T follicular helper cell (primary cell): ENCODE results near the gene LTA.

ENCODE experiments used
- DNase-seq: peaks from one replicate; pipeline ENCODE4 v3.0.0-alpha.2; 2020; ENCODE audit warnings: low read depth

LTA gene

DNA sequence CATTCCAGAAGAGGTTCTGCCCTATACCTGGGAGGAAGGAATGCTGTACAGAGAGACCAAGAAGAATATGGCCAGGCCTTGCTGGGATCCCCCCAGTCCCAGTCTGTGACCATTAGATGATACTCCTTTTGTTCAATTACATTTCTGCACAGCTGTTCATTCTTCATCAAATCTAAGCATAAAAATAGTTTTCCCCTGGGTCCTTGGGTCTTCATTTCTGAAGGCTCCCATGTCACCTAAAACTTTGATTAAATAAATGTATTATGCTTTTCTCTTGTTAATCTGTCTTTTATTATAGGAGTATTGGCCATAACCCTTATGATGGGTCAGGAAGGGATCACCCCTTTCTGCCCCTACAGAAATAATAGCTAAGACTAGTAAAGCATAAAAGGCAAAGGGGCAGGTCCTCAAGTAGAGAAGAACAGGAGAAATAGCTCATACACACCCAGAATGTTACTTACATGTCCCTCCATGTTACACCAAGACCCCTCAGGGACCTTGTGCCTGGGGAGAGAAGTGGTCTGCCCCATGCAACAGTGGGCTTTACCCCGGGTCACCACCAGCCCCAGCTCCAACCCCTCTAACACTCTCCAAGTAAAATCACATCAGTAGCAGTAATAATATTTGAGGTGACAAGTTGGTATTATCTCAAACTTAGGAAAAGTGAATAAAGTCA lies 2.1 kb upstream of the LTA start:
- no peak for DNase-seq

DNA sequence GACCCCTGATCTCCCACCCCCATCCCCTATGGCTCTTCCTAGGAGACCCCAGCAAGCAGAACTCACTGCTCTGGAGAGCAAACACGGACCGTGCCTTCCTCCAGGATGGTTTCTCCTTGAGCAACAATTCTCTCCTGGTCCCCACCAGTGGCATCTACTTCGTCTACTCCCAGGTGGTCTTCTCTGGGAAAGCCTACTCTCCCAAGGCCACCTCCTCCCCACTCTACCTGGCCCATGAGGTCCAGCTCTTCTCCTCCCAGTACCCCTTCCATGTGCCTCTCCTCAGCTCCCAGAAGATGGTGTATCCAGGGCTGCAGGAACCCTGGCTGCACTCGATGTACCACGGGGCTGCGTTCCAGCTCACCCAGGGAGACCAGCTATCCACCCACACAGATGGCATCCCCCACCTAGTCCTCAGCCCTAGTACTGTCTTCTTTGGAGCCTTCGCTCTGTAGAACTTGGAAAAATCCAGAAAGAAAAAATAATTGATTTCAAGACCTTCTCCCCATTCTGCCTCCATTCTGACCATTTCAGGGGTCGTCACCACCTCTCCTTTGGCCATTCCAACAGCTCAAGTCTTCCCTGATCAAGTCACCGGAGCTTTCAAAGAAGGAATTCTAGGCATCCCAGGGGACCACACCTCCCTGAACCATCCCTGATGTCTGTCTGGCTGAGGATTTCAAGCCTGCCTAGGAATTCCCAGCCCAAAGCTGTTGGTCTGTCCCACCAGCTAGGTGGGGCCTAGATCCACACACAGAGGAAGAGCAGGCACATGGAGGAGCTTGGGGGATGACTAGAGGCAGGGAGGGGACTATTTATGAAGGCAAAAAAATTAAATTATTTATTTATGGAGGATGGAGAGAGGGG lies 1.4 kb downstream of the LTA start:
- no peak for DNase-seq

DNA sequence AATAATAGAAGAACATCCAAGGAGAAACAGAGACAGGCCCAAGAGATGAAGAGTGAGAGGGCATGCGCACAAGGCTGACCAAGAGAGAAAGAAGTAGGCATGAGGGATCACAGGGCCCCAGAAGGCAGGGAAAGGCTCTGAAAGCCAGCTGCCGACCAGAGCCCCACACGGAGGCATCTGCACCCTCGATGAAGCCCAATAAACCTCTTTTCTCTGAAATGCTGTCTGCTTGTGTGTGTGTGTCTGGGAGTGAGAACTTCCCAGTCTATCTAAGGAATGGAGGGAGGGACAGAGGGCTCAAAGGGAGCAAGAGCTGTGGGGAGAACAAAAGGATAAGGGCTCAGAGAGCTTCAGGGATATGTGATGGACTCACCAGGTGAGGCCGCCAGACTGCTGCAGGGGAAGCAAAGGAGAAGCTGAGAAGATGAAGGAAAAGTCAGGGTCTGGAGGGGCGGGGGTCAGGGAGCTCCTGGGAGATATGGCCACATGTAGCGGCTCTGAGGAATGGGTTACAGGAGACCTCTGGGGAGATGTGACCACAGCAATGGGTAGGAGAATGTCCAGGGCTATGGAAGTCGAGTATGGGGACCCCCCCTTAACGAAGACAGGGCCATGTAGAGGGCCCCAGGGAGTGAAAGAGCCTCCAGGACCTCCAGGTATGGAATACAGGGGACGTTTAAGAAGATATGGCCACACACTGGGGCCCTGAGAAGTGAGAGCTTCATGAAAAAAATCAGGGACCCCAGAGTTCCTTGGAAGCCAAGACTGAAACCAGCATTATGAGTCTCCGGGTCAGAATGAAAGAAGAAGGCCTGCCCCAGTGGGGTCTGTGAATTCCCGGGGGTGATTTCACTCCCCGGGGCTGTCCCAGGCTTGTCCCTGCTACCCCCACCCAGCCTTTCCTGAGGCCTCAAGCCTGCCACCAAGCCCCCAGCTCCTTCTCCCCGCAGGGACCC lies 2.3 kb downstream of the LTA start:
- DNase-seq = no peak

DNA sequence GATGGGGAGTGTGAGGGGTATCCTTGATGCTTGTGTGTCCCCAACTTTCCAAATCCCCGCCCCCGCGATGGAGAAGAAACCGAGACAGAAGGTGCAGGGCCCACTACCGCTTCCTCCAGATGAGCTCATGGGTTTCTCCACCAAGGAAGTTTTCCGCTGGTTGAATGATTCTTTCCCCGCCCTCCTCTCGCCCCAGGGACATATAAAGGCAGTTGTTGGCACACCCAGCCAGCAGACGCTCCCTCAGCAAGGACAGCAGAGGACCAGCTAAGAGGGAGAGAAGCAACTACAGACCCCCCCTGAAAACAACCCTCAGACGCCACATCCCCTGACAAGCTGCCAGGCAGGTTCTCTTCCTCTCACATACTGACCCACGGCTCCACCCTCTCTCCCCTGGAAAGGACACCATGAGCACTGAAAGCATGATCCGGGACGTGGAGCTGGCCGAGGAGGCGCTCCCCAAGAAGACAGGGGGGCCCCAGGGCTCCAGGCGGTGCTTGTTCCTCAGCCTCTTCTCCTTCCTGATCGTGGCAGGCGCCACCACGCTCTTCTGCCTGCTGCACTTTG lies 3.3 kb downstream of the LTA start, which contains the start of gene TNF:
TNF (plus strand) TSS at position 231 of the 567 bp plus-strand sequence; CDS start at position 408, 177 bp downstream.
- DNase-seq = peak; percentile 71

DNA sequence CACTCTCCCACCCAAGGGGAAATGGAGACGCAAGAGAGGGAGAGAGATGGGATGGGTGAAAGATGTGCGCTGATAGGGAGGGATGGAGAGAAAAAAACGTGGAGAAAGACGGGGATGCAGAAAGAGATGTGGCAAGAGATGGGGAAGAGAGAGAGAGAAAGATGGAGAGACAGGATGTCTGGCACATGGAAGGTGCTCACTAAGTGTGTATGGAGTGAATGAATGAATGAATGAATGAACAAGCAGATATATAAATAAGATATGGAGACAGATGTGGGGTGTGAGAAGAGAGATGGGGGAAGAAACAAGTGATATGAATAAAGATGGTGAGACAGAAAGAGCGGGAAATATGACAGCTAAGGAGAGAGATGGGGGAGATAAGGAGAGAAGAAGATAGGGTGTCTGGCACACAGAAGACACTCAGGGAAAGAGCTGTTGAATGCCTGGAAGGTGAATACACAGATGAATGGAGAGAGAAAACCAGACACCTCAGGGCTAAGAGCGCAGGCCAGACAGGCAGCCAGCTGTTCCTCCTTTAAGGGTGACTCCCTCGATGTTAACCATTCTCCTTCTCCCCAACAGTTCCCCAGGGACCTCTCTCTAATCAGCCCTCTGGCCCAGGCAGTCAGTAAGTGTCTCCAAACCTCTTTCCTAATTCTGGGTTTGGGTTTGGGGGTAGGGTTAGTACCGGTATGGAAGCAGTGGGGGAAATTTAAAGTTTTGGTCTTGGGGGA lies 4.0 kb downstream of the LTA start:
- DNase-seq = no peak

GRCh38 chr6:31576897-31577578 lies 4.9 kb downstream of the LTA start:
- DNase-seq = no peak

- no peak for DNase-seq
Observed at GRCh38 chr6:31577579-31577966, 5.5 kb downstream of the LTA start.

DNA sequence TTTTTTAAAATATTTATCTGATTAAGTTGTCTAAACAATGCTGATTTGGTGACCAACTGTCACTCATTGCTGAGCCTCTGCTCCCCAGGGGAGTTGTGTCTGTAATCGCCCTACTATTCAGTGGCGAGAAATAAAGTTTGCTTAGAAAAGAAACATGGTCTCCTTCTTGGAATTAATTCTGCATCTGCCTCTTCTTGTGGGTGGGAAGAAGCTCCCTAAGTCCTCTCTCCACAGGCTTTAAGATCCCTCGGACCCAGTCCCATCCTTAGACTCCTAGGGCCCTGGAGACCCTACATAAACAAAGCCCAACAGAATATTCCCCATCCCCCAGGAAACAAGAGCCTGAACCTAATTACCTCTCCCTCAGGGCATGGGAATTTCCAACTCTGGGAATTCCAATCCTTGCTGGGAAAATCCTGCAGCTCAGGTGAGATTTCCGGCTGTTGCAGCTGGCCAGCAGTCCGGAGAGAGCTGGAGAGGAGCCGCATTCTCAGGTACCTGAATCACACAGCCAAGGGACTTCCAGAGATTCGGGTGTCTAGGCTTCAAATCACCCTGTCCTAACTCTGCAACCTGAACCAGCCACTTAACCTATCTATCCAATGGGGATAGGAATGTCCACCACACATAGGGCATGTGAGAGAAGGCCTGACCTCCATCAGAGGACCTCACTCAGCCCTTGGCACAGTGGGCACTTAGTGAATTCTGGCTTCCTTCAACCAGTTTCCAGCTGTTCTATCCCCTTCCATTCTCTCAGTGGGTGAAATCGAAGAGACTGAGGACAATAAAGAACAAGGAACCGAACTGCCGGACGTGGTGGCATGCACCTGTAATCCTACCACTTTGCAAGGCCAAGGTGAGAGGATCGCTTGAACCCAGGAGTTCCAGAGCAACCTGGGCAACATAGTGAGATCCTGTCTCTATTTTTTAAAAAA lies 6.4 kb downstream of the LTA start:
- no peak for DNase-seq

GRCh38 chr6:31579119-31579505 lies 7.0 kb downstream of the LTA start:
- DNase-seq = no peak

- DNase-seq = no peak
Observed at GRCh38 chr6:31579546-31580437, 7.7 kb downstream of the LTA start.

- no peak for DNase-seq
Observed at GRCh38 chr6:31580438-31580740, 8.3 kb downstream of the LTA start.

DNA sequence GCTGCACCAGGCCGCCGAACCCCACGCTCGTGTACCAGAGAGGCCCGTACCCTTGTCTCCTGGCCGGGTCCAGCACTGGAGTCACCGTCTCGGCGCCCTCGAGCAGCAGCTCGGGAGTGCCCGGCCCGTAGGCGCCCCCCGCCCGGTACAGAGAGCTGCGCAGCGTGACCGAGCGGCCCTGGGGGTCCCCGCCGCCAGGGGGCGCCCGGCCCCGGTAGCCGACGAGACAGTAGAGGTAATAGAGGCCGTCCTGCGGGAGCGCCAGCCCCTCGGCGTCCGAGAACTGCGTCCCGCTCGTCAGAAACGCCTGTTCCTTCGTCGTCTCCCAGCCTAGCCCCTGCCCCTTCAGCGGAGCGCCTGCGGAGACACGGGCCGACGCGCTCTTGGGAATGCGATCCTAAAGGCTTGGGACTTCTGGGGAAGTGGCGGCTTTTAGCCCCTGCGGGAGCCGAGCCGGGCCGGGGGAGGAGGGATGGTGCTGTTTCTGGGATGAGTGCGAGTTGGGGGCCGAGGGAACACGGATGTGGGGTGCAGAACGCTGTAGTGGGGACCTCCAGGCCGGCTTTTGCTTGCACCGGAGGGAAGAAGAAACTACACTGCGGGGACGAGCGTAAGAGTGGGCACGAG lies 8.8 kb downstream of the LTA start:
- DNase-seq = peak; percentile 81

DNA sequence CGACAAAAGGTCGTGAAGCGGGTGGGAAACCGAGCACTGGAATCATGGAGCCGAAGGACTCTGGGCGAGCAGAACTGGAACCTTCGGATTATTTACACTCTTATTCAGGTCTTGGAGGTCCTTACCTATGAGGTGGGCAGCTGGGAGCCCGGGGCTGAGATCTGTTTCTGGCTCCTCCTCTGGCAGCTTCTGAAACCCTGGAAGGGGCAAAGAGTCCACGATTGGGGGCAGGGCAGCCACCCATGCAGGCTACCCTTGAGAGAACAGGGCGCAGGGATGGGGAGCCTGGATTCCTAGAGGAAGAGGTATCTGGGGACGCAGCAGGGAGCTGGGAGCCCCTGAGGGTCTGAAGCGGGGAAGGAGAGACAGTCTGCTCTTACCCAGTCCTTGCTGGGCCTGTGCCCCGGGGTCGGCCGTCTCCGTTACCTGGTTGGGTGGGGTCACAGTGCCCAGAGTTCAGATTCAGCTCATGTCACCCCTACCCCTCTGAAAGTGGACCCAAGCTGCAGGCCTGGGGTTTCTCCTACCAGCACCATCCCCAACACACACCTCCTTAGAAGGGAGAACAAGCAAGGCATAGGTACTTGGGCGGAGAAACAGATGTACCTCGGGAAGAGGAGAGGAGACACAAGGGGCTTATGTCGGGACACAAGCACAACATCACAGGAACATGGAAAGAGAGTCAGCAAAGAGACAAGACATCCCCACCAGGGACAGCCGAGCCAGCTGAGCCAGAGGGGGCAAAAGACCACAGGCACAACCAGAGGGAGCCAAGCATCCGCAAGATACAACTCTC lies 9.5 kb downstream of the LTA start:
- no peak for DNase-seq

GRCh38 chr6:31582230-31582643 lies 10.1 kb downstream of the LTA start, which contains the start of gene LTB:
Gene LTB, minus strand, starts transcription at chr6:31582424. Its CDS starts 7 bp downstream, at chr6:31582417.
- DNase-seq = peak; percentile 67

DNA sequence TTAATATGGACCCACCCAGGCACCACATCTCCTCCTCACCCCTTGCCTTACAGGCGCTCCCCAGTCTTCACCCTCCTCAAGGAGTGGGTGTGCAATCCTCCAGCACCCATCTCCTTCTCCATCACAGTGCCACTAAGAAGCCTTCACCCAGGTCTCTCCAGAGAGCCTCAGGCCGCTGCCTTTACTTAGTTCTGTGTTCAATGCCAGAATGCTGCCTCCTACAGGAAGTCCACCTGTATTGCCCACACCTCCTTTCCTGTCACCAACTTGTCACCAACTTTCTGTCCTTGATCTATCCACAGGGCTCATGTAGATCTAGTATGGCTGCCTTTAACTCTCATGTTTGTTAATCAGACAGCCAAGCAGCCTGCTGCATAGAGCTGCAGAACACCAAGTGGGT lies 13.4 kb downstream of the LTA start:
- DNase-seq = no peak

DNA sequence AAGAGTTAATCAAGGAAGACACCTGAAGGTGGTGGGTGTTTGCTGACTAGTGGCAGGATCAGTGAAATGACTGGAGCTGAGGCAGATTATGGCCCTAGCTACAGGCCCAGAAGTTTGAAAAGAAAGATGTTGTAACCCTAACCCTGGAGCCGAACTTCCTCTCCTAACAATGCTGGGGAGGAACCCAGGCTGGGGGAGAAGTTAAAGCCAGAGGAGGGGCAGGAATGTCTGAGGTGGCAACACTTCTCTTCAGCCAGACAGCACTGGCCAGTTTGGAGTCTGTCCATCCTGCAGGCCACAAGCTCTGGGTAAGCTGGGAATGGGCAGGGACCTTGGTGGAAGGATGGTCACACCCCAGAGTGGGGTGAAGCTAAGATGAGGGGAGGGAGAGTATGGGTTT lies 13.9 kb downstream of the LTA start, which contains the start of gene LST1:
LST1 (plus strand) TSS at position 270 of the 400 bp plus-strand sequence. CDS start 1,023 bp downstream, outside the sequence.
- DNase-seq = no peak
